Measurements from ENCODE around the gene PLCB1. TPM values are rescaled to one million over a fixed set of nuclear protein-coding genes. Genes with fewer than 3 reads are reported as not detected.
"Not testable (repeated sequence)": the region's sequence is repeated elsewhere in the genome, so short reads cannot be mapped to it uniquely, and the experiment has no call there.

Gene PLCB1
- total and polyA plus RNA-seq, 10 of the 15 experiments (the other 5 are each of a cell fraction or from before 2014, with no cell fraction given): 0.05 to 5.3 (median 0.17) TPM; not detected in 1

GRCh38 chr20:8435285-8436035 is 303.4 kb downstream of the PLCB1 start:
- WGBS (ENCODE audit: insufficient coverage, insufficient replicate concordance, low lambda C conversion rate, missing lambda C conversion rate): 25% methylated on average over 5 of the region's 5 CpGs

GRCh38 chr20:8436938-8437337 is 304.9 kb downstream of the PLCB1 start:
- H4K20me1 ChIP-seq (ENCODE audit: control insufficient read depth, insufficient read depth); SMC1A ChIA-PET (ENCODE audit: uncharacterized antibody, unreplicated experiment); CTCF ChIA-PET; H3K79me2 ChIP-seq (ENCODE audit: control insufficient read depth, insufficient read depth, low read length); H3K4me3 ChIP-seq; H2AFZ ChIP-seq (ENCODE audit: control insufficient read depth, low read depth, low read length); DNase-seq (ENCODE audit: low read depth, low spot score); H3K4me1 ChIP-seq (ENCODE audit: control insufficient read depth, insufficient read depth, low read length); H3K9ac ChIP-seq (ENCODE audit: control insufficient read depth, insufficient read depth, low read length); FAIRE-seq; POLR2A ChIA-PET; H3K36me3 ChIP-seq (ENCODE audit: control insufficient read depth in 2 of 2, insufficient read depth in 2 of 2, low read length in 1 of 2); ATAC-seq; H3K27ac ChIP-seq (ENCODE audit: control insufficient read depth, insufficient read depth); BruUV-seq (replicated peaks); H3K27me3 ChIP-seq (replicated peaks in 1 of 2; ENCODE audit: control insufficient read depth in 2 of 2, insufficient read depth in 2 of 2, low read length in 1 of 2); H3K9me3 ChIP-seq (replicated peaks; ENCODE audit: control insufficient read depth, insufficient read depth, low read length); intact Hi-C loops (cut with micrococcal nuclease; ENCODE audit: unreplicated experiment); in situ Hi-C loops (cut with MboI); H3K4me2 ChIP-seq (ENCODE audit: control insufficient read depth, insufficient read depth): not testable (repeated sequence)
- WGBS (ENCODE audit: insufficient coverage, insufficient replicate concordance, low lambda C conversion rate, missing lambda C conversion rate): 50% methylated on average over 5 of the region's 5 CpGs
- RAD21 ChIA-PET (ENCODE audit: unreplicated experiment): interaction anchor here (1.2 kb wide), 1 partner anchor 10 kb away, joined by 3 read pairs; no protein-coding TSS in a partner anchor

More at GRCh38 chr20:8435285-8436035, 303.4 kb downstream of the PLCB1 start:
- Histone ChIP-seq H3K27ac (ENCODE audit: control insufficient read depth, insufficient read depth) (no peak overlapping the region), H3K9ac (ENCODE audit: control insufficient read depth, insufficient read depth, low read length) (no peak overlapping the region), H3K36me3 (ENCODE audit: control insufficient read depth in 2 of 2, insufficient read depth in 2 of 2, low read length in 1 of 2) (no peaks in the 10 kb centered on the region), H3K79me2 (ENCODE audit: control insufficient read depth, insufficient read depth, low read length) (no peaks in the 10 kb centered on the region), H3K27me3 (replicated peaks in 1 of 2; ENCODE audit: control insufficient read depth in 2 of 2, insufficient read depth in 2 of 2, low read length in 1 of 2) (no peaks in the 10 kb centered on the region), H3K4me3 (no peak overlapping the region), H3K4me1 (ENCODE audit: control insufficient read depth, insufficient read depth, low read length) (no peaks in the 10 kb centered on the region), H4K20me1 (ENCODE audit: control insufficient read depth, insufficient read depth) (no peaks in the 10 kb centered on the region), H3K9me3 (replicated peaks; ENCODE audit: control insufficient read depth, insufficient read depth, low read length) (no peaks in the 10 kb centered on the region), H3K4me2 (ENCODE audit: control insufficient read depth, insufficient read depth) (no peak overlapping the region), H2AFZ (ENCODE audit: control insufficient read depth, low read depth, low read length) (no peak overlapping the region)
- CTCF ChIA-PET: interaction anchor here (0.6 to 1.8 kb wide), 5 partner anchors 23 to 392 kb away, joined by 3 to 9 read pairs (median 4); no protein-coding TSS in a partner anchor
- SMC1A ChIA-PET (ENCODE audit: uncharacterized antibody, unreplicated experiment): interaction anchor here (0.8 to 1.1 kb wide), 2 partner anchors 11 to 46 kb away, joined by 3 to 4 read pairs; no protein-coding TSS in a partner anchor
- DNase-seq (ENCODE audit: low read depth, low spot score): no peak
- POLR2A ChIA-PET: no interaction called here
- intact Hi-C loops (cut with micrococcal nuclease; ENCODE audit: unreplicated experiment): no loop called here
- no peak for FAIRE-seq
- in situ Hi-C loops (cut with MboI): no loop called here
- no peak for ATAC-seq
- RAD21 ChIA-PET (ENCODE audit: unreplicated experiment): interaction anchor here (1.3 kb wide), 1 partner anchor 34 kb away, joined by 3 read pairs; no protein-coding TSS in a partner anchor
- BruUV-seq (replicated peaks): no TSS peak
- TF ChIP-seq SPI1 (IDR thresholded peaks at IDR 0.05; ENCODE audit: borderline replicate concordance, insufficient read depth, low read depth, low read length) (peak; percentile 17; the same call in 1 of the 2 replicates), HDGF (IDR thresholded peaks at IDR 0.05) (no peak), POLR2A (IDR thresholded peaks at IDR 0.05; ENCODE audit: low read depth, low read length) (no peak), IKZF1 (conservative IDR thresholded peaks at IDR 0.05) (no peak)
